Activated CD4-positive, alpha-beta memory T cell treated with anti-CD3 and anti-CD28 coated beads for 36 hours (primary cell): ENCODE data around the gene HTR3C. TPM values are rescaled to one million over a fixed set of nuclear protein-coding genes. Genes with fewer than 3 reads are reported as not detected.
"Not testable (repeated sequence)": the region's sequence is repeated elsewhere in the genome, so short reads cannot be mapped to it uniquely, and the experiment has no call there.

Source experiments
- CTCF ChIA-PET: fragments of 350-600 bp; sonication (Branson Sonifier 250); formaldehyde crosslinking; loops from one replicate; lab custom pipeline; 2021; ENCODE audit warnings: antibody characterized with exemption, inconsistent platforms; lab: Charles Lee
- POLR2A ChIA-PET: fragments of 350-600 bp; sonication (Branson Sonifier 250); formaldehyde crosslinking; loops from one replicate; lab custom pipeline; 2021; ENCODE audit warnings: antibody characterized with exemption; lab: Charles Lee
- DNase-seq: peaks from one replicate; pipeline ENCODE4 v3.0.0-alpha.2; 2020
- H3K27ac Mint-ChIP-seq: one replicate; pipeline ENCODE4 v1.8.0; 2021; ENCODE audit warnings: mixed read lengths
- H3K27me3 Mint-ChIP-seq: one replicate; pipeline ENCODE4 v1.8.0; 2021; ENCODE audit warnings: mixed read lengths
- H3K36me3 Mint-ChIP-seq: one replicate; pipeline ENCODE4 v1.8.0; 2021; ENCODE audit warnings: mixed read lengths
- H3K4me1 Mint-ChIP-seq: one replicate; pipeline ENCODE4 v1.8.0; 2021; ENCODE audit warnings: low read depth, mixed read lengths
- H3K4me3 Mint-ChIP-seq: one replicate; pipeline ENCODE4 v1.8.0; 2021; ENCODE audit warnings: mild to moderate bottlenecking, mixed read lengths
- H3K9me3 Mint-ChIP-seq: one replicate; pipeline ENCODE4 v1.8.0; 2021; ENCODE audit warnings: mixed read lengths
- intact Hi-C: fragments of 100-400 bp; cut with micrococcal nuclease; formaldehyde crosslinking; loops from one replicate; pipeline ENCODE4 v1.15.1; 2023
- total RNA-seq, 2 experiments: library from RNA; stranded (reverse); gene quantifications; one replicate each; pipeline ENCODE4 v1.2.3, GENCODE V29; 2021

Gene HTR3C
- total RNA-seq, 2 experiments from 2014 or later = not detected

- intact Hi-C loops = no loop called here
- Mint-ChIP-seq H3K36me3 (no peaks in the 10 kb centered on the region), H3K4me3 (no peak overlapping the region), H3K4me1 (no peaks in the 10 kb centered on the region), H3K27me3 (no peaks in the 10 kb centered on the region), H3K27ac (no peak overlapping the region), H3K9me3 (no peaks in the 10 kb centered on the region)
- DNase-seq = no peak
- ChIA-PET CTCF (no interaction called here), POLR2A (no interaction called here)
These were observed 13.4 kb upstream of the HTR3C start for GRCh38 chr3:184039414-184039813.

- DNase-seq = no peak
- Mint-ChIP-seq H3K27me3 (no peaks in the 10 kb centered on the region), H3K36me3 (no peaks in the 10 kb centered on the region), H3K4me3 (no peak overlapping the region), H3K27ac (no peak overlapping the region), H3K4me1 (no peaks in the 10 kb centered on the region), H3K9me3 (no peaks in the 10 kb centered on the region)
- ChIA-PET POLR2A (no interaction called here), CTCF (no interaction called here)
- intact Hi-C loops = no loop called here
These were observed 12.8 kb upstream of the HTR3C start for GRCh38 chr3:184040010-184040409.

GRCh38 chr3:184042617-184043016, 10.2 kb upstream of the HTR3C start:
- no peak overlapping the region for H3K4me3 Mint-ChIP-seq
- CTCF ChIA-PET = interaction anchor here (1.4 kb wide), 1 partner anchor 24 kb away, joined by 3 read pairs; no protein-coding TSS in a partner anchor
- no peaks in the 10 kb centered on the region for H3K36me3 Mint-ChIP-seq
- POLR2A ChIA-PET = no interaction called here
- no peaks in the 10 kb centered on the region for H3K4me1 Mint-ChIP-seq
- no peak overlapping the region for H3K27ac Mint-ChIP-seq
- no peak for DNase-seq
- no peaks in the 10 kb centered on the region for H3K9me3 Mint-ChIP-seq
- no peaks in the 10 kb centered on the region for H3K27me3 Mint-ChIP-seq
- intact Hi-C loops = no loop called here

- no peaks in the 10 kb centered on the region for H3K4me1 Mint-ChIP-seq
- DNase-seq = no peak
- no peaks in the 10 kb centered on the region for H3K9me3 Mint-ChIP-seq
- H3K36me3 Mint-ChIP-seq = no peaks in the 10 kb centered on the region
- intact Hi-C loops = no loop called here
- no peaks in the 10 kb centered on the region for H3K27me3 Mint-ChIP-seq
- H3K4me3 Mint-ChIP-seq = no peak overlapping the region
- ChIA-PET CTCF (no interaction called here), POLR2A (no interaction called here)
- H3K27ac Mint-ChIP-seq = no peak overlapping the region
These were observed 6.9 kb upstream of the HTR3C start for GRCh38 chr3:184045995-184046394.

- no peak for DNase-seq
- Mint-ChIP-seq H3K4me1 (no peaks in the 10 kb centered on the region), H3K9me3 (no peaks in the 10 kb centered on the region), H3K36me3 (no peaks in the 10 kb centered on the region), H3K27ac (no peak overlapping the region), H3K4me3 (no peak overlapping the region), H3K27me3 (peaks cover 3% of the 10 kb centered on the region)
- ChIA-PET POLR2A (no interaction called here), CTCF (interaction anchor here (0.6 kb wide), 1 partner anchor 180 kb away, joined by 3 read pairs; no protein-coding TSS in a partner anchor)
- intact Hi-C loops = no loop called here
These were observed 2.5 kb upstream of the HTR3C start for GRCh38 chr3:184050217-184050847.

GRCh38 chr3:184058029-184058428, 5.2 kb downstream of the HTR3C start:
- CTCF ChIA-PET = interaction anchor here (1.1 kb wide), 1 partner anchor 40 kb away, joined by 4 read pairs; the partner anchor contains the start of gene ABCC5
- intact Hi-C loops = no loop called here
- no peaks in the 10 kb centered on the region for H3K36me3 Mint-ChIP-seq

GRCh38 chr3:184059424-184059823, 6.6 kb downstream of the HTR3C start:
- Mint-ChIP-seq H3K27me3 (peaks cover 3% of the 10 kb centered on the region), H3K4me1 (no peaks in the 10 kb centered on the region), H3K4me3 (no peak overlapping the region), H3K9me3 (no peaks in the 10 kb centered on the region), H3K36me3 (no peaks in the 10 kb centered on the region), H3K27ac (no peak overlapping the region)
- no peak for DNase-seq
- intact Hi-C loops = no loop called here
- CTCF ChIA-PET = no interaction called here
- POLR2A ChIA-PET = no interaction called here

More at GRCh38 chr3:184058029-184058428, 5.2 kb downstream of the HTR3C start:
- Mint-ChIP-seq H3K4me1 (no peaks in the 10 kb centered on the region), H3K27me3 (peaks cover 3% of the 10 kb centered on the region), H3K9me3 (no peaks in the 10 kb centered on the region), H3K4me3 (no peak overlapping the region), H3K27ac (no peak overlapping the region)
- POLR2A ChIA-PET = no interaction called here
- DNase-seq = no peak

- POLR2A ChIA-PET = no interaction called here
These were observed 9.8 kb downstream of the HTR3C start for GRCh38 chr3:184062637-184063036.

GRCh38 chr3:184066211-184066610, 13.4 kb downstream of the HTR3C start:
- no peaks in the 10 kb centered on the region for H3K36me3 Mint-ChIP-seq
- H3K4me1 Mint-ChIP-seq = no peaks in the 10 kb centered on the region
- H3K27ac Mint-ChIP-seq = no peak overlapping the region
- ChIA-PET POLR2A (no interaction called here), CTCF (no interaction called here)
- no peak for DNase-seq
- intact Hi-C loops = no loop called here
- peaks cover 5% of the 10 kb centered on the region for H3K9me3 Mint-ChIP-seq
- no peak overlapping the region for H3K4me3 Mint-ChIP-seq
- H3K27me3 Mint-ChIP-seq = peaks cover 5% of the 10 kb centered on the region

More at GRCh38 chr3:184062637-184063036, 9.8 kb downstream of the HTR3C start:
- intact Hi-C loops = no loop called here
- DNase-seq = no peak
- H3K36me3 Mint-ChIP-seq = no peaks in the 10 kb centered on the region
- H3K4me1 Mint-ChIP-seq = no peaks in the 10 kb centered on the region
- CTCF ChIA-PET = no interaction called here
- no peak overlapping the region for H3K4me3 Mint-ChIP-seq
- H3K9me3 Mint-ChIP-seq = no peaks in the 10 kb centered on the region
- H3K27ac Mint-ChIP-seq = no peak overlapping the region
- no peaks in the 10 kb centered on the region for H3K27me3 Mint-ChIP-seq

GRCh38 chr3:184067573-184068055, 14.8 kb downstream of the HTR3C start:
- H3K9me3 Mint-ChIP-seq = peaks cover 6% of the 10 kb centered on the region
- no peak overlapping the region for H3K4me3 Mint-ChIP-seq
- no peak overlapping the region for H3K27ac Mint-ChIP-seq
- intact Hi-C loops = no loop called here
- CTCF ChIA-PET = no interaction called here
- no peaks in the 10 kb centered on the region for H3K36me3 Mint-ChIP-seq
- no peak for DNase-seq
- H3K4me1 Mint-ChIP-seq = no peaks in the 10 kb centered on the region
- POLR2A ChIA-PET = no interaction called here
- H3K27me3 Mint-ChIP-seq = peaks cover 6% of the 10 kb centered on the region

- Mint-ChIP-seq H3K9me3 (peaks cover 6% of the 10 kb centered on the region), H3K4me3 (no peak overlapping the region), H3K27me3 (peaks cover 6% of the 10 kb centered on the region), H3K4me1 (no peaks in the 10 kb centered on the region), H3K36me3 (no peaks in the 10 kb centered on the region), H3K27ac (no peak overlapping the region)
- POLR2A ChIA-PET = no interaction called here
- DNase-seq = no peak
- CTCF ChIA-PET = no interaction called here
- intact Hi-C loops = no loop called here
These were observed 15.5 kb downstream of the HTR3C start for GRCh38 chr3:184068344-184068743.

- CTCF ChIA-PET, H3K36me3 Mint-ChIP-seq, DNase-seq, POLR2A ChIA-PET, H3K27me3 Mint-ChIP-seq, intact Hi-C loops, H3K4me3 Mint-ChIP-seq, H3K4me1 Mint-ChIP-seq, H3K9me3 Mint-ChIP-seq, H3K27ac Mint-ChIP-seq: not testable (repeated sequence)
These were observed 18.3 kb downstream of the HTR3C start for GRCh38 chr3:184071142-184071541.

- Mint-ChIP-seq H3K27ac (no peak overlapping the region), H3K36me3 (no peaks in the 10 kb centered on the region), H3K27me3 (peaks cover 8% of the 10 kb centered on the region), H3K4me3 (no peak overlapping the region), H3K9me3 (peaks cover 6% of the 10 kb centered on the region), H3K4me1 (no peaks in the 10 kb centered on the region)
- no peak for DNase-seq
- ChIA-PET CTCF (no interaction called here), POLR2A (no interaction called here)
- intact Hi-C loops = no loop called here
These were observed 20.8 kb downstream of the HTR3C start for GRCh38 chr3:184073621-184074020.
